Hippocampal formation (tissue), 2 donors: ENCODE results near the gene TC2N.
"Not testable (repeated sequence)": the region's sequence is repeated elsewhere in the genome, so short reads cannot be mapped to it uniquely, and the experiment has no call there.

Source experiments
- DNase-seq, 2 donors: peaks; one replicate each; lab custom pipeline; 2025; lab: John Stamatoyannopoulos, UW

The TC2N gene

DNA sequence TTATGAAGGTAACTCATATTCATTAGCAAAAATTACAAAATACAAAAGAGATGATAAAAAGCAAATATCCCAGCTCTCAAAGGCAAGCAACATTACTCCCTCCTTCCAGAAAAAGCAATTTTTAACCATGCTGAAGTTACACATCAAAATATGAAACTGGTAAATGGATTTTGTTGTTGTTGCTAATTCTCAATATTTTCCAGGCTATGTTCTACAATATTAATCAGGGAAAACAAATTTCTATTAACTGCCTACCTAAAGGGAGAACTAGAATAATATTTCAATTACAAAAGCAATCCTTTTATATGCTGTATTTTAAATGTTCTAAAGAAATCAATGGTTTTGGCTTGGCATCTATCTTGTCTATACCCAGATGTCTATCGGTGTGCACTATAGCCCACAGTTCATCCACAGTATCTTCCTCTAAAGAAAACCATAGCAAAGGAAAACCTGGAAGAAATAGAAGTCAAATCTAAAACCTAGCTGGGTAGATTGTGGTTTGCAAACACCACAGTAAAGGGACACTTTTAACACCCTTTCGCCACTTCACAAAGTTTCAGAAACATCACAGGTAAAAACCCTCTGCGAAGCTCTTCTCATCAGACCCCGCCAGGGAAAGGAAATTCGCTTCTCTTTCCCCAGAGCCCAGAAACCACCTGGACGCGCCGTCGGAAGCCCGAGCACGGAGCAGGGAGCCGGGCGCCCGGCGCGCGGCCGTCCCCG lies 32.0 kb downstream of the TC2N start:
- no peak for DNase-seq

DNA sequence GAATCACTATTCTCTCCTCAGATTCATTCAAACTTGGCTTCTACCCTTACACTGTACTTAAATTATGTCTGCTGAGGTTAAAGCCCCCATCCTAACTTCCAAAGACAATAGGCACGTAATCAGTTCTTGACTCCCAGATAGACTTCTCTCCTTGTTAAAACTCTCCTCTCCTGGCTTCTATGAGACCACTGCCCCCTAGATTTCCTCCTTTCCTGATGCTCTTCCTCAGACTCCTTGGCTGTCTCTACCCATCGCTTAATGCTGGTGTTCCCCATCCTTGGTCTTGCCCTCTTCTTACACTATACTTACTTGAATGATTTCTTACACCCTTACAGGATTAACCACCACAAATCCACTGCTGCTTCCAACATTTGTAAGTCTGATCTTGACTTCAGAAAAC lies 32.8 kb downstream of the TC2N start:
- DNase-seq, result no peak

DNA sequence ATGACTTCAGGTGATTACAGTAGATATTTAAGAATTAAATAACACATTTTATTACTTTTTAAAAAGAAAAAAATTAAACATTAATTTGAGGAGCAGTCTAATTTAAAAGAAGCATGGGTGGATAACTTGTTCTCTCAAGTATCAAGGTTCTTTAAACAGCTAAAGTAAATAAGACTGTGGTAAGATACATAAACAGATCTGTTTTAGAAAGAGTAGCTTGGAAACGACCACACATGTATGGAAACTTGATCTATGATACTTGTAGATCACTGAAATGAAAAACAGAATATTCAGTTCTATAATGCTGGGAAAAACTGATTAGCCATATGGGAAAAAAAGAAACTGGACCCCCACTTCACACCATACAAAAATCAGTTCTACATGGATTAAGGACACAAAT lies 36.0 kb downstream of the TC2N start:
- DNase-seq, result no peak

GRCh38 chr14:91830777-91831176 lies 36.6 kb downstream of the TC2N start:
- no peak for DNase-seq

DNA sequence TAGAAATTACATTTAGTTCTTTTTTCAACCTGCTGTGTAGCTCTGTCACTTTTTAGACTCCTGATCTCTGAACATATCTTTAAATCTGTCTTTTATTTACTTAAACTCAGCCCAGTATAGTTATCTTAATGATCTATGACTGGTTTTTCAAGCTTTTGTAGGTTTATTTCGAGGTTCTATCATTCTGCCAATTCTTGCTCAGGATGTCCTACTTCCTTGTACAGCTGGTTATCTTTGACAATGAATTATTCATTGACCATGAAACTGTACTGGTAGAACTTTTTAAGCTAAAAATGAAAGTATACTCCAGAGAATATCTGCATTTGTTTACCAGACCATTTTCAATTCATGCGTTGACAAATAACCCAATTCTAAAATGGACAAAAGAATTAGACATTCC lies 37.8 kb downstream of the TC2N start:
- no peak for DNase-seq

DNA sequence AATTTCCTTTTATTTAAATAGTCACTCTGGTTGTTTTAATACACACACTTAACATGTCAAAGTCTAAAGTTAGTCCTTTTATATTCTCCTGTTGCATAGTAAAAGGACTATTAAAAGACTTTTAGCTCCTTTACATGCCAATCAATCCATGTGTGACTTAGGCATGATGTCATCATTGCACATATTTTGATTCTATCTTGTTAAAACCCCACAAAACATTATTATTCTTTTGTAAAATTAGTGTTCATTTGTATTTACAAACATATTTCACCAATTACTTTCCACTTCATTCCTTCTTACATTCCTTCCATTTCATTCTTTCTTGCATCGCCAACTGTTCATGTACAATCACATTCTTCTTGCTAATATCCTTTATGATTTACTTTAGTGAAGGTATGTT lies 39.6 kb downstream of the TC2N start:
- no peak for DNase-seq

- DNase-seq, result no peak
These were observed 49.6 kb downstream of the TC2N start for GRCh38 chr14:91817566-91818325.

DNA sequence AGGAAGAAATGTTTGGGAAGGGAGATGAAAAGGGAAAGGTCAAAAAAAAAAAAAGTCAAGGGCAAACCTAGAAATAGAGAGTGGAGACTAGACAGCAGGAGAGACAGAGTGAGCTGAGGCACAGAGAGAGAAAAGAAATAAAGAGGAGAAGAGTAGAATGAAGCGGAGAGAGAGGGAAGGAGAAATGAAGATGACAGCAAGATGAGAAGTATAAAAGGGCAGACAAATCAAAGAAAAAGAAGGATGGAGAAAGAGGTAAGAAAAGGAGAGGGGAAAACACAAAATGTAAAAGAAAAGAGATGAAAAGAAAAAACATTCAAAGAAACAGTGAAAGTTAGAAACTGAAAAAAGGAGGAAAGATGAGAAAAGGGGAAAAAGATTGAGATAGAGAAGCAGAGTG lies 53.0 kb downstream of the TC2N start:
- no peak for DNase-seq

GRCh38 chr14:91810699-91811098 lies 56.6 kb downstream of the TC2N start:
- no peak for DNase-seq

DNA sequence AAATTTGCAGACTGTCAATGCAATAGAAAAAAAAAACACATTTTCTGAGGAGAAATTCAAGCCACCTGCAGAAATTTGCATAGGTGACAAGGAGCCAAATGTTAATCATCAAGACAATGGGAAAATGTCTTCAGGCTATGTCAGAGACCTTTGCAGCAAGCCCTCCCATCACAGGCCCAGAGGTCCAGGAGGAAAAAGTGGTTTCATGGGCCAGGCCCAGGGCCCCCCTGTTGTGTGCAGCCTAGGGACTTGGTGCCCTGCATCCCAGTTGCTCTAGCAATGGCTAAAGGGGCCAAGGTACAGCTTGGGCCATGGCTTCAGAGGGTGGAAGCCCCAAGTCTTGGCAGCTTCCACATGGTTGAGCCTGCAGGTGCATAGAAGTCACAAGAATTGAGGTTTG lies 60.6 kb downstream of the TC2N start:
- no peak for DNase-seq

DNA sequence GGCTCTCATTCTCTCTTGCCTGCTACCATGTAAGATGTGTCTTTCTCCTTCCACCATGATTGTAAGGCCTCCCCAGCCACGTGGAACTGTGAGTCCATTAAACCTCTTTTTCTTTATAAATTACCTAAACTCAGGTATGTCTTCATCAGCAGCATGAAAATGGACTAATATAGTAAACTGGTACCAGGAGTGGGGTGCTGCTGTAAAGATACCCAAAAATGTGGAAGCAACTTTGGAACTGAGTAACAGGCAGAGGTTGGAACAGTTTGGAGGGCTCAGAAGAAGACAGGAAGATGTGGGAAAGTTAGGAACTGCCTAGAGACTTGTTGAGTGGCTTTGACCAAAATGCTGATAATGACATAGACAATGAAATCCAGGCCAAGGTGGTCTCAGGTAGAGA lies 61.2 kb downstream of the TC2N start:
- DNase-seq, result not testable (repeated sequence)

DNA sequence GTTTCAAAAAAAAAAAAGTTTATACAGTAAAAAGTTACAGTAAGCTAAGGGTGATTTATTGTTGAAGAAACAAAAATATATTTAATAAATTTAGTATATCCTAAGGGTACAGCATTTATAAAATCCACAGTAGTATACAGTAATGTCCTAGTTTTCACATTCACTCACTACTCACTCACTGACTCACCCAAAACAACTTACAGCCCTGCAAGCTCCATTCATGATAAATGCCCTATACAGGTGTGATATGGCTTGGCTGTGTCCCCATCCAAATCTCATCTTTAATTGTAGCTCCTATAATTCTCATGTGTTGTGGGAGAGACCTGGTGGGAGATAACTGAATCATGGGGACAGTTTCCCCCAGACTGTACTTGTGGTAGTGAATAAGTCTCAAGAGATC lies 61.7 kb downstream of the TC2N start:
- DNase-seq, result no peak

DNA sequence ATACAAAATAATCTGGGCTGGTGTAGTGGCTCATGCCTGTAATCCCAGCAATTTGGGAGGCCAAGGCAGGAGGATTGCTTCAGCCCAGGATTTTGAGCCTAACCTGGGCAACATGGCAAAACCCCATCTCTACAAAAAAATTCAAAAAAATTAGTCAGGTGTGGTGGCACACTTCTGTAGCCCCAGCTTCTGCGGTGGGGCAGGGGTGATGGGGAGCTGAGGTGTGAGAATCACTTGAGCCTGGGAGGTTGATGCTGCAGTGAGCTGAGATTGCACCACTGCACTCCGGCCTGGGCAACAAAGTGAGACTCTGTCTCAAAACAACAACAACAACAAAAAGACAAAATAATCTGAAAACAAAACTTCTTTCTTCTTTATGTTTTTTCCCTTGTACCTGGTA lies 66.0 kb downstream of the TC2N start:
- no peak for DNase-seq

DNA sequence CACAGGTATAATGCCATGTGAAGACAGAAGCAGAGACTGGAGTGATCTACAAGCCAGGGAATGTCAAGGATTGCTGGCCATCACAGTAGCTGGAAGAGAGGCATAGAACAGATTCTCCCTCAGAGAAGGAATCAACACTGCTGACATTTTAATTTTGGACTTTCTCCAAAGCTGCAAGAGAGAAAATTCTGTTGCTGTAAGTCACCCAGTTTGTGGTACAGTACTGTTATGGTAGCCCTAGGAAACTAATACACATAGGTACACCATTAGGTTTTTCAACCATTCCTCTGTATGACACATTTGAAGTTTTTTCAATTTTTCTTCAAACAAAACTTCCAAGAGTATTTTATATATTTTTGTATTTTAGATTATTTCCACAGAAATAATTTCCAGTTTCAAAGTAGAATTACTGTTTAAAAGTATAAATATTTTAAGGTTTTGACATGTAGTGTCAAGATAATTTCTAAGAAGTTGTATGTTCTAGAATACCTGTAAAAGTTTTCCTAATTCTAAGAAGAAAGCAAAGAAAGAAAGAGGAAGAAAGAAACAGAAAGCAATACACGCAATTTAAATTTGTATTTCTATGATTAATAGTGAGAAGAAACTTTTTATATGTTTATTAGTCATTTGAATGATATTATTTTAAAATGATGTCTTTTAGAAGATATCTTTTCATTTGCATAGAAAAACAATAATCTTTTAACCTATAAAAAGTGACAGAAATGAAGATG lies 70.6 kb downstream of the TC2N start:
- no peak for DNase-seq

GRCh38 chr14:91793704-91794103 lies 73.6 kb downstream of the TC2N start:
- no peak for DNase-seq

DNA sequence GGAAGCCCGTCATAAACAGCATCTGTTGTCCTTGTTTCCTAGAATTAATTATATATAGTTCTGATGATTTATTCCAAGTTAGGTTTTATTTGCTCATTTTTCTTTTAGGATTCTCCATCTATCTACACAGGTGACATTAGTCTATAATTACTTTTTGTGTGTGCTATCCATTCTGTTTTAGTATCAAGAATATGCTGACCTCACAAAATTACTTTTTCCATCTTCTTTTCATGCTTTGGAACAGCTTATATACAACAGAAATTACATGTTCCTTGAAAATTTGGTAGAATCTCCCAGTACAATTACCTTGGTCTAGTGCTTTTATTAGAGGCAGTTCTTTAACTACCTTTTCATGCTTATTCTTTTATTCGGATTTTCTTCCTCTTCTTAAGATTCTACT lies 81.1 kb downstream of the TC2N start:
- DNase-seq, result no peak

DNA sequence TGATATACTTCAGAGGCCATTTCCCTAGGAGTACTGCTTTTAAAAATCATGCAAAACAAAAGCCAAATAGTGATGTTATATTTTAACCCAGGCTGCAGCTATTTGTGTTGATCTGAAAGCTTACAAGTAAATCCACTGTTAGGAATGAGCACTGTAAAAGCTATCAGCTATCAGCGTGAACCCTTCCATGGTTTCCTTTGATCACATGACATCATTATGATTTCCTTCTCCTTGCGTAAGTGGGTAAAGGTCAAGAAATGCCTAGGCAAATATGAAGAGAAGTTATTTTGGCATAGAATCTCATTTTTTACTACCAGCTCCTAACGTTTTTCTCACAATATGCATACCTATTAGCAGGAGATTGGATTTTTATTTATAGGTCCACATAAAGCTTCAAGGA lies 86.9 kb downstream of the TC2N start:
- DNase-seq, result no peak

- no peak for DNase-seq
These were observed 89.1 kb downstream of the TC2N start for GRCh38 chr14:91778217-91778616.

DNA sequence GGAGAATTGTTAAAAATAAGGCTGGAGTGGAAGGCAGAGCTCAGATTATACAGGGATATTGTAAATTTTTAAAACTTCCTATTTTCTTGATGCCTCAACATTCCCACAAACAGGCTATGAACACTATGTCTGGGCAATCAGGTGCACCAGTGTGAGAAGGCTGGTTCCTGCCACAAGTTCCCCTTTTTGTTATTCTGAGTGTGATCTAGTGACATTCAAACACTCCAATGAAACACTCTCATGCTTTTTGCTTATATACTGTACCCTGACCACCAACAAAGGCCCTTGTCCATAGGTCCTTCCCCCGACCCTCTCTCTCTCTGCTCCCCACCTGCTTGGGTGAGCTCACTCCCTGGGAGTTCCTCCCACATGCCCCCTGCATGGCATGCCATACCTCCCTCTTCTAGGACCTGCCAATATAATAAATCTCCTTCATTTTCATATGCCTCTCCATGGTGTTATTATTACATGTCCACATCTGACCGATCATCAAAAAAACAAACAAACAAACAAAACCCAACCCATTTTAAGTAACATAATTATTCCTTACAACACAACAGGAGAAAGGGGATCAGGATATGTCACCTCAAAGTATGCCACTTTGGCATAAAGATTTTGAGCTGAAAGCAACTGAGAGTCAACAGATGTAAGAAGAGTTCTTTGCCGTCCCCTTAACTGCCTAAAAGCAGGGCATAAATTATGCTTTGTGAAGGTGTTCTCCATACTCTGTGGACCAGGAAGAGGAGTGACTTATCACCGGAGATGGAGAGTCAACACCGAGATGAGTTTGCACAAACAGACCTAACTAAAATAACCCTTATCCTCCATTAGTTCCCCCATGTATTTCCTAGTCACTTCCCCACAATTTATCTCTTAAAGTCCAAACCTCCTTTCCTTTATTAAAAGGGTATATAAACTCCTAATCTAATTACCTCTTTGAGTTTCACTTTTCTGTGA lies 92.9 kb downstream of the TC2N start:
- DNase-seq, result no peak

DNA sequence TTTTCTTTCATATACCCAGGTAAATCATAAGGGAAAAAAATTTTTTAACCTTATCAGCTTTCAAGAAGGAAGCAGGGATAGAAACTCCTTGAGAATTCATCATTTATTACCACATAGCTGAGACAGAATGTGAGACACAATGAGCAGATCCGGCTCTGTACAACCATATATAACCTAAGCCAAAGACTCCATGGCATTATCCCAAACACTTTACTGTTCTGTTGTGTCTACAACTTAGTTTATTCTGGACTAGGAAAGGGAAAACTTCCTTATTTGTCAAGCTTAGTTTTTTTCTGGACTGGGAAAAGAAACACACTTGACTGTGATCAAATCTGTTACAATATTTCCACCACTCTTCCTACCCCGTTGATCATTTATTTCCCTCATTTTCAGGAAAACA lies 97.2 kb downstream of the TC2N start:
- DNase-seq, result no peak

- no peak for DNase-seq
These were observed 111.6 kb downstream of the TC2N start for GRCh38 chr14:91755570-91756295.
